ENCODE measurements around the gene ACSS2.

The ACSS2 gene

DNA sequence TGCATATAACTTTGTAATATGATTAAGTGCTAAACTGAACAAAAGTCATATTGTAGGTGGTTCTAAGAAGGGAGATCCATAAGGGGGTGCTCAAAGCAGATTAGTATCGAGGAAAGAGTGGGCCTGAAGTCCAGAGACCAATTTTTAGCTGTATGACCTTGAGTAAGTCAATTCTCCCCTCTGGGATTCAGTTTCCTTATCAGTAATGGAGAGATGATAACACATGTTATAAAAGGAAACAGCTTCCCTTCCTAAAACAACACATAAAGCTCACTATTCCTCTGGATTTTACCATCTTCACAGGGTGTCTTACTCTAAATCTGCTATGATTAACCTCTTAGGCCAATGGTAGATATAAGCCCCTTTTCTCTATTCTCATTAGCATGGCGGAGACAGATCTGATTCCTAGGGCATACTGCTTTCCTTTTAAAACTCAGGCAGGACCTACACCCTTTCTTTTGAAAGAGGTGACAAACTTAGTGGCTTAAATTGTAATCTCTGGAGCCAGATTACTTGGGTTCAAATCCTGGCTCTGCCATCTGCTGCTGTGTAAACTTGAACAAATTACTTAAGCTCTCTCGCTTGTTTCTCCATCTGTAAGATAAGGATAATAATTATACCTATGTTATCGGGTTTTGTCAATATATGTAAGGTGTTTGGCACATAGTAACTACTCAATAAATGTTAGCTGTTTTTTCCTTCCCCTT, 39.5 kb downstream of the ACSS2 start:
- no peak for DNase-seq

DNA sequence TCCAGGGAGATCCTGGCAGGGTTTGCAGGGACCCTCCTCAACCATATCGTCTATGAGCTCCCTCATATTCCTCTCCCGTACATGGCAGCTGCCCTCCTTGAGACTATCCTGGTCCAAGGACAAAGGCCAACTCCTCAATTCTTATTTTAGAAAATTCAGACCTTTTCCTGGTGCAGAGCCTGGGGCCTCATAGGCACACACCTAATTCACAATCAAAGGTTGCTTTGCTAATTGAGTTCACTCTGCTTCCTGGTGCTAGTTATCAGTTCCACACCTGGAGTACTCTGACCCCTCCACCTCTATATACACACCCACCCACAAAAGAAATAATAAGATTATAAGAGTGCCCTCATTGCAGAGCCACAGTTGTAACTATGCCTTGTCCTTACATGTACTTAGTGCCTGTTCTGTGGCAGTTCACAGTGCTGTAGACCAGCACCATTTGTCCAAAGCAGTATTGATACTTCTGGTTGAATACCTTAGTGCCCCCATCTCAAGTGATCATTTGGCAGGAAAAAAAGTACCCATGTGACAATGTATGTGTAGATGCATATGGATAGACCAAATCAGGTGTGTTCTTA, 40.5 kb downstream of the ACSS2 start:
- no peak for DNase-seq

DNA sequence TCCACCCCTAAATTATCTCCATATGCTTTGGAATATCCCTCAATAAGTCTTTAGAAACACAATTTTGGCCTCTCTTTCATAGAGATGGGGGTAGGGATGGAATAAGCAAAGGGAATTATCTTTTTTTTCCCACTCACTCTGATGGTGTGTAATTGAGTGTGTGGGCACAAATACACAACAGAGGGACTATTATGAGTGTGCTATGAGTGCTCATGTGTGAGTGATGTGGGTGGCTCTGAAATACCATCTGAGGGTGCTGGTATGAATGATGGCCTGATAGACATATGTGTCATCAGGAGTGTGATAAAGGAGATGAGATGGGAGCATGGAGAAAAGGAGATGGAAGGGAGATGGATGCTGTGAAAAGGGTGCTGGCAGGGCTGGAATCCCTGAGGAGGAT, 43.6 kb downstream of the ACSS2 start:
- no peak for DNase-seq

DNA sequence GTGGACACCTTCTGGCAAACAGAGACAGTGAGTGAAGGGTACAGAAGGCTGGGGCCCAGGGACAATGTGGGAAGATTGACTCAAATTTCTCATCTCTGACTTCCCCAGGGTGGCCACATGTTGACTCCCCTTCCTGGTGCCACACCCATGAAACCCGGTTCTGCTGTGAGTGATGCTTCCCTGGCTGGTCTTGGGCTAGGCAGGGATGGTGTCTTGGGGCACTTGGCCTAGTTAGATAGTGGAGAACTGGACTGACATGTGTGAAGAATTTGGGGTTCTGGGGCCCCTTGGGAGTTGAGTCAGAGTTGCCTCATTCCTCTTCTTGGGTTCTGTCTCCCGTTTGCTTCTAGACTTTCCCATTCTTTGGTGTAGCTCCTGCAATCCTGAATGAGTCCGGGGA, 45.0 kb downstream of the ACSS2 start:
- DNase-seq: no peak

DNA sequence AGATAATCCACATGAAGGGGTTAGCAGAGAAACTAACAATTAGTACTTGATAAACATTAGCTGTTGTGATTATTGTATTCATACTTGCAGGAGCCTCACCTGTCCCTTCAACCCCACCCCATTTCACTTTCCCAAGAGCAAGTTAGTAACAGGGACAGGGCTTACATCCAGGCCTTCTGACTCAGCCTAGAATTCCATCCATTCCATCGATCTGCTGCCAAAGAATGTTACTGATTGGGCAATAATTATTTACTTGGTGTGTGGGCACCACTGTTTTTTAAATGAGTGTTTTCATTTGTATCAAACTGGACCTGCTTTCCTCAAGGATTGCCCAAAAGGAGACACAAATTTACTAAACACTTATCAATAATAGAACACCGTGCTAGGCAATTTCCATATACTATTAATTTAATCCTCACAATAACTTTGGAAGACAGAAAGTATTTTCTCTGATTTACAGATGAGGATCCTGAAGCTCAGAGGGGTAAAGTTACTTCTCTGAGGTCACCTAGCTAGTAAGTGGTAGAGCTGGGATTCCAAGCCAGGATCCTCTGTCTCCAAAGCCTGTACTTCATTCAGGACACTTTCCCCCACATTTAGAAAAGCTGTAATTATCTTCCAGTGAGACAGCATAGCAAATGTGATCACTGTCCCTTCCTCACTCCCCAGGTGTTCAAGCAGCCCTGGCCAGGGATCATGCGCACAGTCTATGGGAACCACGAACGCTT, 46.4 kb downstream of the ACSS2 start:
- DNase-seq: no peak

DNA sequence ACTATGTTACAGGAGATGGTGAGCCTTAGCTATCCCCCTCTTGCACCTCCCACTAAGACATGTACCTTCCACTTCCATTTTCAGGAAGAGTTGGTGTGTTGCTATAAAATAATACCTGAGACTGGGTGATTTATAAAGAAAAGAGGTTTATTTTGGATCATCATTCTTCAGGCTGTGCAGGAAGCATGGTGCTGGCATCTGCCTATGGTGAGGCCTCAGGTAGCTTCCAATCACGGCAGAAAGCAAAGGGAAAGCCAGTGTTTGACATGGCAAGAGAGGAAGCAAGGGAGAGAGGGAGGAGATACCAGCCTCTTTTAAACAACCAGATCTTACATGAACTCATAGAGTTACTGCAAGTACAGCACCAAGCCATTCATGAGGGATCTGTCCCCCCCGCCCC, 47.0 kb downstream of the ACSS2 start:
- no peak for DNase-seq

DNA sequence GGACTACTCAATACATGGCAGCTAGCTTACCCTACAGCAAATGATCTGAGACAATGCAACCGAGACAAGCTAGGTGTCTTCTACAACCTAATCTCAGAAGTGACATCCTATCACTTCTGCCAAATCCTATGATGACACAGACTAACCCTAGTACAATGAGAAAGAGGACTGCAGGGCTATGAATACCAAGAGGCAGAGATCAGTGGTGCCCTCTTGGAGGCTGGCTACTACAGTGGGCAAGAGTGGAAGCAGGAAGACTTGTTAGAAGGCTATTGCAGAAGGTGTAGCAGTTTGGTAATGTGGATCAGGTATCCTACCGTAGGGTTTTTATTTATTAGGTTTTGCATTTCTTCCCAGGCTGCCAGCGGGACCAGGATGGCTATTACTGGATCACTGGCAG, 48.9 kb downstream of the ACSS2 start:
- no peak for DNase-seq

DNA sequence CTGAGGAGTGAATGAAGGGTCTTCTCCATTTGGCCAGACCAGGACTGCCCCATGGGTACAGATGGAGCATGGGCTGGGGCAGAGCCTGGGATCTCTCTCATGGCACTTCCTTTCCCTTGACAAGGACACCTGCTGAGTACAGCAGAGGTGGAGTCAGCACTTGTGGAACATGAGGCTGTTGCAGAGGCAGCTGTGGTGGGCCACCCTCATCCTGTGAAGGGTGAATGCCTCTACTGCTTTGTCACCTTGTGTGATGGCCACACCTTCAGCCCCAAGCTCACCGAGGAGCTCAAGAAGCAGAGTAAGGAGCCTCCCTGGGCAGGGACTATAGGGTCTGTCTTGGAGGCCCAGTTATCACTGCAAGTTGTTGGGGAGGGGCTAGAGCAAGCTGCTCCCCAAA, 49.6 kb downstream of the ACSS2 start:
- no peak for DNase-seq

DNA sequence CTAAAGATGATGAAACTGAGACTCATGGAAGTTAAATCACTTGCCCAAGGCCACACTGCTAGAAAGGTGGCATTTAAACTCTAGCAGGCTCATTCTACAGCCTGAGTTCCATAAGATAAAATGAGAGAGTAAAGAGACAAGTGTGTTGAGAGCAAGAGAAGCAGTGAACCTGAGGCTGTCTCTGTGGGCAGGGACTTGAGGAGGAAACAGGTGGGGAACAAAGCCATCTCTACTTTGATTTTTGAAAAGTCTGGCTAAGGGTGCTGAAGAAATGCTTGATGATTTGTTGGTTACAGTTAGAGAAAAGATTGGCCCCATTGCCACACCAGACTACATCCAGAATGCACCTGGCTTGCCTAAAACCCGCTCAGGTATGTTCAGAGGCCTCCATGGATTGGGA, 50.2 kb downstream of the ACSS2 start:
- DNase-seq: no peak

DNA sequence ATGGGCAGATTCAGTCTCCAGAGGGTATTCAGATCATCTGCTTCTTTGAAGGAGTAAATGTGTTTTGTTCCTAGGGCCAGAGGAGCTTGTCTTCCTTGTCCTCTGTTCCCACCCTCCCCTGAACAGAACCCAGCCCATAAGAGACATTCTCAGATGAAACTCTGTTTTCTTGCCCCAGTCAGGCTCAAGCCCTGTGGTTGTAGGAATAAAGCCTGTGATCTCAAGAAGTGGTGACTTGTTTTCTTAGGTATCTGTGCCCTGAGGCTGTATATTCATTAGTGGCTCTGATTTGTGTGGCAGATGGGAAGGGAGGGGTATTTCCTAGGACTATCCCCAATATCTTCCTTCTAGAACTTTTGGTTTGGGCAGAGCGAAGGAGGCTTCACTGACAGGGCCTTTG, 51.3 kb downstream of the ACSS2 start:
- DNase-seq: no peak

DNA sequence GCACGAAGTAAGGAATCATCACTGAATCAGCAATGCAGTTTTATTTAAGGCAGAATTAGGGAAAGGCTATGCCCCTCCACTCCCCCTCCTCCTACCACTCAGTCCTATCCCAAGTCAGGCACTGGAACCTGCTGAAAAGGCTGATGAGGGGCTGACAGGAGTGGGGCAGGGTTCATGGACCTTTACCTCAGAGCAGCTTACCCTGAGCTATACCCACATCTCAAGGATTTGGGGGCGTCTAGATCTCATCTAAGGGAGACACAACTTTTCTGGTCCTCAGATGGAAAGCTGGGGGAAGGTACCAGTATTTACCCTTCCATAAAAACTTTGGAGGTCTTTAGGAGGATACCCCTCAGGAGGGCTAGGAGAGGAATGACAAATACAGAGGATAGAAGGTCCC, 52.0 kb downstream of the ACSS2 start:
- no peak for DNase-seq

DNA sequence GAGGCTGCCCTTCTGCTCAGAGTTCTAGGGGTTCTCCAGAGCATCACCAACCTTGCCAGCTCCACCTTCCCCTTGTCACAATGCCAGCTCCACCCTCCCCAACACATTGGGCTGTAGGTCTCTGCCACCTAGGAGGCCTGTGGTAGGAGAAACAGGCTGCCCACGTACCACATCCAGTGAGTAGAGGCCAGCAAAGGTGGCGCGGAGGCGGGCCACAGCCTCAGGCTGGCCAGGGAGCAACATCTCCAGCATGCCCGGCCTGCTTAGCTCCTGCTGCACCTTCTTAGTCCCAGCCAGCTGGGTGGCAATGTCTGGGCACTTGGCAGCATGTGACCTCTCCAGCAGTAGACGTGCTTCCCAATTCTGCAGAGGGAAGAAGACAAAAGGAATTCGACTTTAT, 55.4 kb downstream of the ACSS2 start:
- no peak for DNase-seq

DNA sequence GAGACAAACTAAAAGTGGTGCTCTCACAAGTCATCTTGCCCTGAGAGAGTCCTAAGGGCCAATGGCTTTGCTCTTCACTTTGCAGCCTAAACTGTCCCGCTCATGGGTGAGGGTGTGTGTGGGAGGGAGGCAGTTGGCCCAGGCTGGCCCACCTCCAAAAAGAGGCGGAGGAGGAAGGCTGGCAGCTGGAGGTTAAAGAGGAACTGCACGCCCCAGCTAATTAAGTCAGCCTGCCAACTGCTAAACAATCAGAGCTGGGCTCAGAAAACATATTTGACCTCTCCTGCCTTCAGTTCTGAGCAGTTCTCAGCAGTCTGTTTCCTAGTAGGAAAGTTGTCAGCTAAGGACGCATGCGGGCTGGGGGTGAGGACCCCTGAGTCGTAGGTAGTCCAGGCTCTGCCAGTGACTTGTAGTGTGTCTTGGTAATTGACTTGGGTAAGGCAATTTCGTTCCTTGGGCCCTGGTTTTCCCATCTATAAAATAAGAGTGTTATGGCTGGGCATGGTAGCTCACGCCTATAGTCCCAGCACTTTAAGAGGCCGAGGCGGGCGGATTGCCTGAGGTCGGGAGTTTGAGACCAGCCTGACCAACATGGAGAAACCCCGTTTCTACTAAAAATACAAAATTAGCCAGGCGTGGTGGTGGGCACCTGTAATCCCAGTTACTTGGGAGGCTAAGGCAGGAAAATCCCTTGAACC, 62.2 kb downstream of the ACSS2 start:
- no peak for DNase-seq

DNA sequence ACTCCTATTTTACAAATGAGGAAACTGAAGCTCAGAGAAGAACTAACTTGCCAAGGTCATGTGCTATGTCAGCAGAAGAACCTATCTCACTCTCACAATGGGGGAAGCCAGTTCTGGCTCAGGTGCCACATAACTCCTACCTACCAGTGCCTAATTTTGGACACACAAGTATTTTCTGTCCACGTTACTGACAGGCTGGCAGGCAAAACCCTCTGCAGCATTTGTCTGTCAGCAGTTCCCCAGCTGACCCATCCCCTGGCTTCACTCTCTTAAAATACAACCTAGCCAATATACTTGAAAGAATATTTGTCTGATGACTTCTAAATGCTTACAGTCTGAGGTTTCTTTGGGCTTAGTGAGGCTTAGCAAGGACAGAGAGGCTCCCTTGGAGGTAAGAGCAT, 63.7 kb downstream of the ACSS2 start:
- DNase-seq: no peak

DNA sequence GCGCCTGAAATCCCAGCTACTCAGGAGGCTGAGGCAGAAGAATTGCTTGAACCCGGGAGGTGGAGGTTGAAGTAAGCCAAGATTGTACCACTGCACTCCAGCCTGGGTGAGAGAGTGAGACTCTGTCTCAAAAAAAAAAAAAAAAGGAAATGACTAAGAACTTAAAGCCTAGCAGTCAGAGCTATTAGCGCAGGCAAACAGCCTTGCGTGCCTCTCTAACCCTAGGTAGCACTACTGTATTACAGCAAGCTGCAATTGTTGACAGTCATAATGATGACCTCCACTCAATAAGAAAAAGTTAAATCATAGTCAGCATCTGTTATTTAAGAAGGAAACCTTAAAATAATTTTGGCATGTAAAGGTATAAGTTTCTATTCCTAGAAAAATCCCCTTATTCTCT, 64.8 kb downstream of the ACSS2 start:
- no peak for DNase-seq

DNA sequence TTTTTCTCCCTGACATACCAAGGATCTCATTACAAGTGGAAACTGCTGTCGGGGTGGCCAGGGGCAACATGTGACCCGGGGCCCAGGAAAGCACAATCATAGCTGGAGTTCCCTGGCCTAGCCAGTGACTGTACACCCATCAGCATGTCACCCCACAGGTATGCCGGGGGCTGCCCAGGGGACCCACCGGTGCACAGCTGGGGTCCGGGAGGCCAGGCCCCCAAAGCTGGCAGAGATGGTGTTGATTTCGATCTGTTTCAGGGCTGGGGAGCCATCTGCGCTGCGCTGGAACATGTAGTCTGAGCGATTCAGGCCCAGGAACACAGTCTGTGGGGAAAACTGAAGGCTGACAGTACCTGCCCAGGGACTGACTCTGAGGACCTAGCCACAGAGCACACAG, 65.9 kb downstream of the ACSS2 start:
- no peak for DNase-seq

DNA sequence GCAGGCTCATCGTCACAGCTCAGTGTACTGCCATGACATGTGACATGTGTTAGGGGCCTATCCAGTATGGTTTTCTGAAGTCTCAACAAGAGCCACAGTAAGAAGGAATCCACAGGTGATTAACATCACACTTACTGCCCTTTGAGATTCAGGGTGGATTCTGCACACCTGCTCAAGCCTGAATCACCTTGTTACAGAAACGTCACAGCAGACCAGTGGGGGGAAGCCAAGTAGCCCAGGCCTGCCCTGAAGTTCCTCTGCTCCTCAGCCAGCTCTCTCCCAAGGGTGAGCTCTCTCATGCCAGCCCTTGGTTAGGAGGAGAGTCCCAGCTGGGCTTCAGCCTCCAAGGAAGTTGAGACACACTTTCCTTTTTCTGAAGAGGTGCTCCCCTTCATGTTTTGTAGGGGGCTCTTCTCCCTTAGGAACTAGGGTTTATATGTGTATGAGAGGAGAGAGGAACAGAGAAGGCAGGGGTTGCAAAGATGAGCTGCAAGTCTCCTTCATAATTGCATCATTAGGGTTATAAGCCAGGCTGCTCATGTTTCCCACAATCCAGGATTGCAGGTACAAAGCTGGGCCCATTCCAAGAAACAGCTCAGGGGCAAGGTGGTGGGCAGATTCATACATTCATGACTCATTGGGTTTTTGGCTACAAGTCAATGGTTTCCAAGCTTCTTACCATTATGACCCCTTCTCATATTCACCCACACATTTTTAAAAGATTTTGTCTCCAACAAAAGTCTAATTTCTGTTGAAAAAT, 67.6 kb downstream of the ACSS2 start:
- DNase-seq: no peak

DNA sequence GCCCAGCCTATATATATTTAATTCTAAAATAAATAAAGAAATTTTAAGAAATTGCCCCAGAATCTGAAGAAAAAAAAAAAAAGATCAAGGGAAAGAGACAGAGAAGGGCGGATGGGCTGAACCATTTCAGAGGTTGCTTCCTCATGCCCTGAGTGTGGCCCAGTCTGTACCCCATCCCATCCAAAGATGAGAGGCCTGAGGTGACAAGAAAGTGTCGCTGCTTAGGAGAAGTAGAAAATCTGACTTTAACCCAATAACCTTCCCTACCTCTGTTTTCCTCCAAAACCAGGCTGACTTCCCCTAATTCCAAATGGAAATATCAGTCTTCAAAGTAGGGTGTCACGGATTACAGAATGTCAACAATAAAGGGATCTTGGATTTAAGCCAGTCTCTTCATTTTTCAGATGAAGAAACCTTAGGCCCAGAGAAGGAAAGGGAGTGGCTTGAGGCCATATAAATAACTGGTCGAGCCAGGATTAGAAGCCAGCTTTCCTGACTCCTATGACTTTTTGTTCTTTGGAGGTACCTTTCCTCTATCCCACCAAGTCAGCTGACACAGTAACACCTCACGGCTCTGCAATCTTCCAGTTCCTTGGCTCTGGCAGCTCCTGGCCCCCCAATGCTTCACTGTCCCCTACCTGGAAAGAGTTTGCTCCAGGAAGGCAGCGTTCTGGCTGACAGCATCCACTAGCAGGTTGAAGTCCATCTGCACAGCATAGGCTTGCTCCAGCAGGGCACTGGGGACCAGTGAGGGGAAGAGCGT, 69.1 kb downstream of the ACSS2 start:
- no peak for DNase-seq

DNA sequence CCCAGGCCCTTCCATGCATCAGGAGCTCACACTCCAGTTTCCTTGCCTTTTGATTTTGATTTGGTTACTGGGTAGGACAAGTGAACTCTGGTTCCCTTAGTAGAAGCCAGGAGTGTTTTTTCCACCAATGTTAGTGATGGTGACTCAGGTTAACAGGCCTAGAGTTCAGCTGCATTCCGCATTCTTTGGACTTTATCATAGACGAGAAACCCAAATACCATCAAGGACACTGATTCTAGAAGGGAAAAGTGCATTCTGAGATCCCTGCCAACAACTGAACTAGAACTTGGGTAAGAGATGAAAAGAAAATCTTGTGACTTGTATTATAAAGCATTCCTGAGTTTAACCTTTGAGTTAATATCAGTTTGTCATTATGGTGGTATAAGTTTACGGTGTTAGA, 70.2 kb downstream of the ACSS2 start:
- DNase-seq: no peak

DNA sequence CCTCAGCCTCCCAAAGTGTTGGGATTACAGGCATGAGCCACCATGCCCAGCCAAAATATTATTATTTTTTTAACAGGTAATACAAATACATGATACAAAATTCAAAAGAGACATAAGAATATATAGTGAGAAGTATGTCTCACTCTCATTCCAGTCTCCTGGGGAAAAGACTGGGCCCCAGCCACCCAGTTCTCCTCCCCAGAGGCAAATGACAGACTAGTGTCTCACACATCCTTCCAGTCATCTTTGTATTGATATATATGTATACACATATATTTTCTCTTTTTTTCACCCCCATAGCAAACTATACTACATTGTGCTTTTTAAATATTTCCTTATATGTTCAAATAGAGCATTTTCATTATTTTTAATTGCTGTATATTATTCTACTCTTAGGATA, 70.9 kb downstream of the ACSS2 start:
- no peak for DNase-seq

DNA sequence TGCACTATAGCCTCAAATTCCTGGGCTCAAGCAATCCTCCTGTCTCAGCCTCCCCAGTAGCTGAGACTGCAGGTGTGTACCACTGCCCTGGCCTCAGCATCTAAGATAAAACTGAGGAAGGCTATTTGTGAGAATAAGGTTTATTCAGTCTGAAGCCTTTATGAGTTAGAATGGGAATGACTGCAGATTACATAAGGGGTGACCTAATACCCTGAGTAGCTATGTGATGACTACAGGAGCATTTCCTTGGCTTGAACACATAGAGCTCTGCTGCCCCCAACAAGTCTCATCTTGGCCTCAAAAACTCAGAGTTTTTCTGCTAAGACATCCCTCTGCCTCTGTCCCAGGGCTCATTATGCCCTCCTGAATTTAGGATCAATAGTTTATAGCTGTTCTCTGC, 71.6 kb downstream of the ACSS2 start:
- DNase-seq: no peak

DNA sequence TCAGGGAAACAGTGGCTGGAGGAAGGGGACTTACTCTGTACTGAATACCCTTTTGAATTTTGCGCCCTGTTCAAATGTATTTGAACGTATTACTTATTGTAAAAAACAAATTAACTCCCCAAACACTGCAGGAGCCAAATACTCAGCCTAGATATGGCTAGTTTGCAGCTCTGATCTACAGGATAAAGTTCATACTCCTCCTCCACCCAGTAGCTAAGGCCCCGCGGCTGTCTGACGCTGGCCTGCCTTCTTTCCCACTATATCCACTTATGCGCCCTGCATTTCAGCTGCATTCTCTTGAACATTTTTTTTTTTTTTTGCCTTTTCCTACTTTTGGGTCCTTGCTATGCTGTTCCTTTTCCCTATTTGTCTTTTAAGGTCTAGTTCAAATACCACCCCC, 72.7 kb downstream of the ACSS2 start:
- DNase-seq: no peak
